GM18907 (cell line): ENCODE results near the gene MYNN.

Experiments
- ATAC-seq: cut with Tn5 transposase; IDR thresholded peaks from one replicate; pipeline ENCODE4 v1.9.1; 2021; ENCODE audit warnings: mild to moderate bottlenecking, moderate library complexity; ENCODE audit not compliant: unreplicated experiment

The MYNN gene

GRCh38 chr3:169774186-169774585 lies 990 bp downstream of the MYNN start:
- ATAC-seq: no peak

- ATAC-seq: no peak
Observed at GRCh38 chr3:169777822-169778221, 4.6 kb downstream of the MYNN start.

GRCh38 chr3:169780742-169781141 lies 7.5 kb downstream of the MYNN start:
- no peak for ATAC-seq

GRCh38 chr3:169781209-169781855 lies 8.1 kb downstream of the MYNN start:
- ATAC-seq: no peak

- no peak for ATAC-seq
Observed at GRCh38 chr3:169787120-169787519, 13.9 kb downstream of the MYNN start.

- no peak for ATAC-seq
Observed at GRCh38 chr3:169787791-169788190, 14.6 kb downstream of the MYNN start.

- ATAC-seq: no peak
Observed at GRCh38 chr3:169790219-169790618, 17.0 kb downstream of the MYNN start.

- ATAC-seq: no peak
Observed at GRCh38 chr3:169790687-169791429, 17.7 kb downstream of the MYNN start.

- no peak for ATAC-seq
Observed at GRCh38 chr3:169792359-169792758, 19.2 kb downstream of the MYNN start.

- no peak for ATAC-seq
Observed at GRCh38 chr3:169804681-169805080, 31.5 kb downstream of the MYNN start.

- ATAC-seq: no peak
Observed at GRCh38 chr3:169809230-169809795, 36.1 kb downstream of the MYNN start.

GRCh38 chr3:169811631-169812331 lies 38.6 kb downstream of the MYNN start:
- peak; percentile 9 for ATAC-seq

GRCh38 chr3:169812332-169813235 lies 39.4 kb downstream of the MYNN start, which contains the start of the genes LRRC34 and LRRIQ4:
LRRC34 (minus strand) TSS chr3:169812904; CDS start chr3:169812548, 356 bp downstream.
LRRIQ4 (plus strand) TSS chr3:169812870; CDS start chr3:169821922, 9,052 bp downstream.
- ATAC-seq: peak; percentile 74

- ATAC-seq: no peak
Observed at GRCh38 chr3:169813278-169813677, 40.1 kb downstream of the MYNN start.

GRCh38 chr3:169813757-169814517 lies 40.7 kb downstream of the MYNN start:
- ATAC-seq: peak; percentile 91

GRCh38 chr3:169815590-169816150 lies 42.5 kb downstream of the MYNN start:
- ATAC-seq: no peak

GRCh38 chr3:169818316-169818715 lies 45.1 kb downstream of the MYNN start:
- no peak for ATAC-seq

- ATAC-seq: no peak
Observed at GRCh38 chr3:169822091-169822490, 48.9 kb downstream of the MYNN start.

GRCh38 chr3:169822540-169822939 lies 49.3 kb downstream of the MYNN start:
- no peak for ATAC-seq
